Measurements from ENCODE around the gene APPBP2. TPM values are rescaled to one million over a fixed set of nuclear protein-coding genes. Genes with fewer than 3 reads are reported as not detected.

The APPBP2 gene
- total RNA-seq, 1 experiment from 2014 or later: 25.8 TPM

- Histone ChIP-seq H3K4me1 (ENCODE audit: control insufficient read depth, insufficient read depth, low read length) (no peaks in the 10 kb centered on the region), H3K9me3 (ENCODE audit: control insufficient read depth, insufficient read depth, low read depth, low read length) (no peaks in the 10 kb centered on the region), H3K27me3 (ENCODE audit: control insufficient read depth, insufficient read depth, low read length) (no peaks in the 10 kb centered on the region), H3K4me3 (ENCODE audit: low read depth in 2 of 2, low read length in 2 of 2) (no peak overlapping the region), H3K36me3 (ENCODE audit: control insufficient read depth, insufficient read depth, low read length) (no peaks in the 10 kb centered on the region), H3K27ac (ENCODE audit: low read length) (no peak overlapping the region)
- DNase-seq (ENCODE audit: low read depth, low spot score) (no peak), ATAC-seq (no peak)
- ChIA-PET CTCF (no interaction called here), POLR2A (no interaction called here)
- TF ChIP-seq REST (IDR thresholded peaks at IDR 0.05; ENCODE audit: insufficient read depth in 1 of 2, low read depth in 2 of 2, low read length in 1 of 2) (no peak), SIN3A (IDR thresholded peaks at IDR 0.05; ENCODE audit: borderline replicate concordance, insufficient read depth, low read depth, low read length) (no peak), POLR2AphosphoS5 (IDR thresholded peaks at IDR 0.05; ENCODE audit: low read depth, low read length) (no peak), TCF7L2 (IDR thresholded peaks at IDR 0.05; ENCODE audit: low read depth, low read length) (no peak)
- TF ChIP-seq, protein P1, sequence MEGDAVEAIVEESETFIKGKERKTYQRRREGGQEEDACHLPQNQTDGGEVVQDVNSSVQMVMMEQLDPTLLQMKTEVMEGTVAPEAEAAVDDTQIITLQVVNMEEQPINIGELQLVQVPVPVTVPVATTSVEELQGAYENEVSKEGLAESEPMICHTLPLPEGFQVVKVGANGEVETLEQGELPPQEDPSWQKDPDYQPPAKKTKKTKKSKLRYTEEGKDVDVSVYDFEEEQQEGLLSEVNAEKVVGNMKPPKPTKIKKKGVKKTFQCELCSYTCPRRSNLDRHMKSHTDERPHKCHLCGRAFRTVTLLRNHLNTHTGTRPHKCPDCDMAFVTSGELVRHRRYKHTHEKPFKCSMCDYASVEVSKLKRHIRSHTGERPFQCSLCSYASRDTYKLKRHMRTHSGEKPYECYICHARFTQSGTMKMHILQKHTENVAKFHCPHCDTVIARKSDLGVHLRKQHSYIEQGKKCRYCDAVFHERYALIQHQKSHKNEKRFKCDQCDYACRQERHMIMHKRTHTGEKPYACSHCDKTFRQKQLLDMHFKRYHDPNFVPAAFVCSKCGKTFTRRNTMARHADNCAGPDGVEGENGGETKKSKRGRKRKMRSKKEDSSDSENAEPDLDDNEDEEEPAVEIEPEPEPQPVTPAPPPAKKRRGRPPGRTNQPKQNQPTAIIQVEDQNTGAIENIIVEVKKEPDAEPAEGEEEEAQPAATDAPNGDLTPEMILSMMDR (IDR thresholded peaks at IDR 0.05): no peak
- in situ Hi-C loops (cut with HindIII; ENCODE audit: low pct_unique_long_range_greater_than_20kb, low sequenced_read_pairs): no loop called here
- intact Hi-C loops (cut with micrococcal nuclease; ENCODE audit: unreplicated experiment): no loop called here
- BruUV-seq (replicated peaks): no TSS peak
Measured at GRCh38 chr17:60539807-60540206, 13.8 kb upstream of the APPBP2 start.

DNA sequence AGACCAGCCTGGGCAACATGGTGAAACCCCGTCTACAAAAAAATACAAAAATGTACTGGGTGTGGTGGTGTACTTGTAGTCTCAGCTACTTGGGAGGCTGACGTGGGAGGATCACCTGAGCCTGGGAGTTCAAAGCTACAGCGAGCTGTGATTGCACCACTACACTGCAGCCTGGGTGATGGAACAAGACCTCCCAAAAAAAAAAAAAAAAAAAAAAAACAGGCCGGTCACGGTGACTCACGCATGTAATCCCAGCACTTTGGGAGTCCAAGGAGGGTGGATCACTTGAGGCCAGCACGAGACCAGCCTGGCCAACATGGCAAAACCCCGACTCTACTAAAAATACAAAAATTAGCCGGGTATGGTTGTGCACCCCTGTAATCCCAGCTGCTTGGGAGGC is 12.7 kb upstream of the APPBP2 start:
- TF ChIP-seq TCF7L2 (IDR thresholded peaks at IDR 0.05; ENCODE audit: low read depth, low read length): no peak
- TF ChIP-seq REST (IDR thresholded peaks at IDR 0.05; ENCODE audit: insufficient read depth in 1 of 2, low read depth in 2 of 2, low read length in 1 of 2): no peak
- TF ChIP-seq, protein P1 (IDR thresholded peaks at IDR 0.05): no peak
- no peak for TF ChIP-seq POLR2AphosphoS5 (IDR thresholded peaks at IDR 0.05; ENCODE audit: low read depth, low read length)
- no peak for TF ChIP-seq SIN3A (IDR thresholded peaks at IDR 0.05; ENCODE audit: borderline replicate concordance, insufficient read depth, low read depth, low read length)
- ATAC-seq (no peak), DNase-seq (ENCODE audit: low read depth, low spot score) (no peak)
- Histone ChIP-seq H3K27ac (ENCODE audit: low read length) (no peak overlapping the region), H3K4me3 (ENCODE audit: low read depth in 2 of 2, low read length in 2 of 2) (no peak overlapping the region), H3K4me1 (ENCODE audit: control insufficient read depth, insufficient read depth, low read length) (no peaks in the 10 kb centered on the region), H3K36me3 (ENCODE audit: control insufficient read depth, insufficient read depth, low read length) (no peaks in the 10 kb centered on the region), H3K9me3 (ENCODE audit: control insufficient read depth, insufficient read depth, low read depth, low read length) (no peaks in the 10 kb centered on the region), H3K27me3 (ENCODE audit: control insufficient read depth, insufficient read depth, low read length) (no peaks in the 10 kb centered on the region)
- POLR2A ChIA-PET: no interaction called here
- BruUV-seq (replicated peaks): no TSS peak
- intact Hi-C loops (cut with micrococcal nuclease; ENCODE audit: unreplicated experiment): no loop called here
- in situ Hi-C loops (cut with HindIII; ENCODE audit: low pct_unique_long_range_greater_than_20kb, low sequenced_read_pairs): no loop called here
- CTCF ChIA-PET: no interaction called here
